NB4 (cell line): ENCODE data around the gene FURIN.

ENCODE experiments used
- DNase-seq: peaks from one replicate; pipeline ENCODE4 v3.0.0; 2010; ENCODE audit warnings: low read depth
- H3K4me3 ChIP-seq: one replicate; pipeline ENCODE4 v1.5.1; 2011; ENCODE audit warnings: mild to moderate bottlenecking, low read depth, low read length, moderate library complexity
- MYC ChIP-seq: IDR thresholded peaks from 2 replicates; pipeline ENCODE4 v1.6.1; 2011; ENCODE audit warnings: low read depth, low read length
- POLR2A ChIP-seq: IDR thresholded peaks from 2 replicates; pipeline ENCODE4 v1.6.1; 2011; ENCODE audit warnings: mild to moderate bottlenecking; ENCODE audit not compliant: insufficient read length; ENCODE audit errors: extremely low read depth
- TF ChIP-seq, protein P1 (sequence below): IDR thresholded peaks from 2 replicates; pipeline ENCODE4 v1.6.1; 2011; ENCODE audit warnings: low read depth, low read length
- TF ChIP-seq, protein P2 (sequence below): IDR thresholded peaks from one replicate; pipeline ENCODE4 v1.5.1; 2012; ENCODE audit warnings: low read depth, low read length

Gene FURIN

DNA sequence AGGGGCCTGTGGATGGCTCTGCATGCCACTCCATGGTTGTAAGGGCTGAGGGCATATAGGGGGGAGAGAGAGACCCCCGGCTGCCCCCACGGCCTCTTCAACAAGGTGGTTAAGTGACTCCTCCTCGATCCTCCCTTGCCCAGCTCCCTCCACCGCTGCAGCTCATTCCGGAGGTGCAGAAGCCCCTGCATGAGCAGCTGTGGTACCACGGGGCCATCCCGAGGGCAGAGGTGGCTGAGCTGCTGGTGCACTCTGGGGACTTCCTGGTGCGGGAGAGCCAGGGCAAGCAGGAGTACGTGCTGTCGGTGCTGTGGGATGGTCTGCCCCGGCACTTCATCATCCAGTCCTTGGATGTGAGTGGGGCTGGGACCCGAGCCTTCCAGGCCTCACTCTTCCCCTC lies 22.5 kb downstream of the FURIN start:
- DNase-seq, result no peak
- no peak overlapping the region for H3K4me3 ChIP-seq
- TF ChIP-seq POLR2A (no peak), MYC (no peak)
- TF ChIP-seq, protein P1, sequence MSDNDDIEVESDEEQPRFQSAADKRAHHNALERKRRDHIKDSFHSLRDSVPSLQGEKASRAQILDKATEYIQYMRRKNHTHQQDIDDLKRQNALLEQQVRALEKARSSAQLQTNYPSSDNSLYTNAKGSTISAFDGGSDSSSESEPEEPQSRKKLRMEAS, result no peak
- TF ChIP-seq, protein P2, sequence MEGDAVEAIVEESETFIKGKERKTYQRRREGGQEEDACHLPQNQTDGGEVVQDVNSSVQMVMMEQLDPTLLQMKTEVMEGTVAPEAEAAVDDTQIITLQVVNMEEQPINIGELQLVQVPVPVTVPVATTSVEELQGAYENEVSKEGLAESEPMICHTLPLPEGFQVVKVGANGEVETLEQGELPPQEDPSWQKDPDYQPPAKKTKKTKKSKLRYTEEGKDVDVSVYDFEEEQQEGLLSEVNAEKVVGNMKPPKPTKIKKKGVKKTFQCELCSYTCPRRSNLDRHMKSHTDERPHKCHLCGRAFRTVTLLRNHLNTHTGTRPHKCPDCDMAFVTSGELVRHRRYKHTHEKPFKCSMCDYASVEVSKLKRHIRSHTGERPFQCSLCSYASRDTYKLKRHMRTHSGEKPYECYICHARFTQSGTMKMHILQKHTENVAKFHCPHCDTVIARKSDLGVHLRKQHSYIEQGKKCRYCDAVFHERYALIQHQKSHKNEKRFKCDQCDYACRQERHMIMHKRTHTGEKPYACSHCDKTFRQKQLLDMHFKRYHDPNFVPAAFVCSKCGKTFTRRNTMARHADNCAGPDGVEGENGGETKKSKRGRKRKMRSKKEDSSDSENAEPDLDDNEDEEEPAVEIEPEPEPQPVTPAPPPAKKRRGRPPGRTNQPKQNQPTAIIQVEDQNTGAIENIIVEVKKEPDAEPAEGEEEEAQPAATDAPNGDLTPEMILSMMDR, result no peak

DNA sequence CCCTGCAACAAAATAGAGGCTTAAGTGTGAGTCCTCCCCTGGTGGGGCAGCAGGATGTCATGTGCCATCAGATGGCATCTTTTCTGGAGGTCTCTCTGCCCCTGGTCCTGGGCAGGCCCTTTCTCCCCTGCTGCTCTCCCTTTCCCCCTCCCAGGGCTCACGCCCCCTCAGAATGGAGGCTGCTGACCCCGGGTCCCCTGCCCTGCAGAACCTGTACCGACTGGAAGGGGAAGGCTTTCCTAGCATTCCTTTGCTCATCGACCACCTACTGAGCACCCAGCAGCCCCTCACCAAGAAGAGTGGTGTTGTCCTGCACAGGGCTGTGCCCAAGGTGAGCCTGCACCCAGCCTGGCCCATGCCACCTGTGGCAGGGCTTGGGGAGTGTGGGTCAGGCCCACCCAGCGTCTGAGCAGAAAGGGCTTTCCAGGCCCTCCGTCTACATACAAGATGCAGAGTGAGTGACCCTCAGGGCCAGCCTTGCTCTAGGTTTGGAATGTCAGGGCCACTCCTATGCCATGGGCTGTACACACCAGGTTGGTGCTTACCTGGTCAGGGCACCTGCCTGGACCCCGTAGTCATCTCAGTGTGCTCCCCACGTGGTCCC lies 23.1 kb downstream of the FURIN start:
- H3K4me3 ChIP-seq, result no peak overlapping the region
- DNase-seq, result no peak
- TF ChIP-seq POLR2A, result no peak
- TF ChIP-seq, protein P1, result no peak
- no peak for TF ChIP-seq MYC
- TF ChIP-seq, protein P2, result no peak

DNA sequence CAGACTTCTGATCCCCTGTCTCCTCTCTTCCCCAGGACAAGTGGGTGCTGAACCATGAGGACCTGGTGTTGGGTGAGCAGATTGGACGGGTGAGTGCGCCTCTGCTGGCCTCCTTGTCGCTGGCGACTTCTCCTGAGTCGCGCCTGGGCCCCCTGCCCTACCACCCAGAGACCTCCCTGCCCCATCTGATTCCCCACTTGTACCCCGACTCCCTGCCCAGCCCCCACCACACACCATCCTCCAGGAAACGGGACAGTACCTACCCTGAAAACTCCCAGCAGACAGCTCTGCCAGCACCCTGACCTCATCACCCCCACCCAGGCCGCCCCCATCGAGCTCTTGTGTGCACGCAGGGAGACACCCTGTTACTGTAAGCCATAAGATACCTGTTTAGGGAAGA lies 23.6 kb downstream of the FURIN start:
- TF ChIP-seq POLR2A (no peak), MYC (no peak)
- TF ChIP-seq, protein P1, result no peak
- TF ChIP-seq, protein P2, result no peak
- no peak for DNase-seq

DNA sequence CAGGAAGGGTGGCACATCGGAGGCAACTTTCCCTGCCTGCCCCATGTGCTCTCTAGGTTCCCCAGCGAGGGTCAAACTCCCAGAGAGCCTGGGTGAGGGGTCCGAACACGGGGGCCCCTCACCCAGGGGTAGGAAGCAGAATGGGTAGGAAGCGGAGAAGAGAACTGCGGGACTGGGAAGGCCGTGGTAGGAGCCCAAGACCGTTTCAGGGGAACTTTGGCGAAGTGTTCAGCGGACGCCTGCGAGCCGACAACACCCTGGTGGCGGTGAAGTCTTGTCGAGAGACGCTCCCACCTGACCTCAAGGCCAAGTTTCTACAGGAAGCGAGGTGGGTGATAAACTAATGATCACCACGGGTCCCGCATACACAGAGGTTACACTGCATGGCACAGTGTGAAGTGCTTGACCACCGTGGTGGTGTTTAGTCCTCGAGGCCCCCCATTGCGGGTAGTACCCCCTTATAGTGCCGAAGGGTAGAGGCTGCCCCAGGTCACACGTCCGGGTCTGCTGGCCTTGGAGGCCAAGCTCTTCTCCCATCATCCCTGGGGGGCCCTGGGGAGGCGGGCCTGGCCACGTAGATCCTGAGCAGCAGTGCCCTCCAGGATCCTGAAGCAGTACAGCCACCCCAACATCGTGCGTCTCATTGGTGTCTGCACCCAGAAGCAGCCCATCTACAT lies 24.2 kb downstream of the FURIN start:
- TF ChIP-seq POLR2A (no peak), MYC (no peak)
- TF ChIP-seq, protein P1, result no peak
- TF ChIP-seq, protein P2, result no peak
- no peak overlapping the region for H3K4me3 ChIP-seq
- DNase-seq, result no peak

More for the DNA sequence above, 23.6 kb downstream of the FURIN start:
- H3K4me3 ChIP-seq, result no peak overlapping the region

DNA sequence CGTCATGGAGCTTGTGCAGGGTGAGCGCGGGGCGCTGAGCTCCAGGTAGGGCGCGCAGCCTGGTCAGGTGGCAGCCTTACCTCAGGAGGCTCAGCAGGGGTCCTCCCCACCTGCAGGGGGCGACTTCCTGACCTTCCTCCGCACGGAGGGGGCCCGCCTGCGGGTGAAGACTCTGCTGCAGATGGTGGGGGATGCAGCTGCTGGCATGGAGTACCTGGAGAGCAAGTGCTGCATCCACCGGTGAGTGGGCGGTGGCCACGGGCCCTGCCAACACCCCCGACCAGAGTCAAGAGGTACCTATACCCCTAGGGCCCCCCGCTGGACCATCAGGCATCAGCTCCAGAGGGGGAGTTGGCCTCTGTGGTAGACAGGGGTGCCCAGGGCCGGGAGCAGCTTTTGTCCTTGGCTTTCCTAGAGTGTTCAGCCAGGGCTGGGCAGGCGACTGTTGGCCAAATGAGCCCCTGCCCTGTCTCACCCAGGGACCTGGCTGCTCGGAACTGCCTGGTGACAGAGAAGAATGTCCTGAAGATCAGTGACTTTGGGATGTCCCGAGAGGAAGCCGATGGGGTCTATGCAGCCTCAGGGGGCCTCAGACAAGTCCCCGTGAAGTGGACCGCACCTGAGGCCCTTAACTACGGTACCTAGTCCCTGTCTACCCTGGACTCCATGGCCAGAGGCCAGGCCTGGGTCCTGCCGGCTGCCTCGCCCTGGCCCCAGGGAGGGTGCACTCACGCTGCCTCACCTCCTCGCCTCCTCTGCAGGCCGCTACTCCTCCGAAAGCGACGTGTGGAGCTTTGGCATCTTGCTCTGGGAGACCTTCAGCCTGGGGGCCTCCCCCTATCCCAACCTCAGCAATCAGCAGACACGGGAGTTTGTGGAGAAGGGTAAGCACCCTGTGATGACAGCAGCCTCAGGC lies 25.0 kb downstream of the FURIN start:
- no peak for DNase-seq
- no peak overlapping the region for H3K4me3 ChIP-seq
- TF ChIP-seq, protein P2, result peak; percentile 29
- TF ChIP-seq POLR2A, result no peak
